HG03520 (cell line): Measurements from ENCODE around the gene SLC4A5.
A peak's percentile ranks its signal among the peaks of the same experiment; 100 is the strongest.
"Not testable (repeated sequence)": the region's sequence is repeated elsewhere in the genome, so short reads cannot be mapped to it uniquely, and the experiment has no call there.

ENCODE experiments used
- ATAC-seq: cut with Tn5 transposase; IDR thresholded peaks from one replicate; pipeline ENCODE4 v1.9.1; 2021; ENCODE audit warnings: mild to moderate bottlenecking, moderate library complexity; ENCODE audit not compliant: unreplicated experiment

Gene SLC4A5

GRCh38 chr2:74235041-74235440 lies 108.2 kb downstream of the SLC4A5 start:
- ATAC-seq: no peak

- ATAC-seq: no peak
These were observed 109.6 kb downstream of the SLC4A5 start for GRCh38 chr2:74233648-74234047.

- no peak for ATAC-seq
These were observed 110.8 kb downstream of the SLC4A5 start for GRCh38 chr2:74232426-74232825.

- ATAC-seq: not testable (repeated sequence)
These were observed 113.4 kb downstream of the SLC4A5 start for GRCh38 chr2:74229865-74230264.

GRCh38 chr2:74228772-74229171 lies 114.4 kb downstream of the SLC4A5 start:
- no peak for ATAC-seq

- ATAC-seq: no peak
These were observed 115.6 kb downstream of the SLC4A5 start for GRCh38 chr2:74227646-74228045.

- no peak for ATAC-seq
These were observed 116.5 kb downstream of the SLC4A5 start for GRCh38 chr2:74226648-74227213.

- no peak for ATAC-seq
These were observed 117.3 kb downstream of the SLC4A5 start for GRCh38 chr2:74225698-74226459.

GRCh38 chr2:74223941-74224770 lies 119.1 kb downstream of the SLC4A5 start:
- ATAC-seq: no peak

GRCh38 chr2:74222300-74222650 lies 120.9 kb downstream of the SLC4A5 start:
- ATAC-seq: no peak

GRCh38 chr2:74221604-74222299 lies 121.5 kb downstream of the SLC4A5 start:
- ATAC-seq: no peak

GRCh38 chr2:74221091-74221490 lies 122.1 kb downstream of the SLC4A5 start:
- no peak for ATAC-seq

GRCh38 chr2:74219846-74220486 lies 123.2 kb downstream of the SLC4A5 start:
- ATAC-seq: no peak

GRCh38 chr2:74216642-74217041 lies 126.6 kb downstream of the SLC4A5 start:
- ATAC-seq: no peak

GRCh38 chr2:74215771-74216170 lies 127.4 kb downstream of the SLC4A5 start:
- ATAC-seq: not testable (repeated sequence)

GRCh38 chr2:74212702-74213410 lies 130.4 kb downstream of the SLC4A5 start:
- no peak for ATAC-seq

- peak; percentile 76 for ATAC-seq
These were observed 137.0 kb downstream of the SLC4A5 start for GRCh38 chr2:74206180-74206688.

- ATAC-seq: no peak
These were observed 137.6 kb downstream of the SLC4A5 start for GRCh38 chr2:74205596-74205995.

GRCh38 chr2:74205113-74205512 lies 138.1 kb downstream of the SLC4A5 start:
- no peak for ATAC-seq

GRCh38 chr2:74204436-74204835 lies 138.8 kb downstream of the SLC4A5 start:
- no peak for ATAC-seq
